ENCODE data around the gene HFE.

GRCh38 chr6:26059941-26060340, 27.3 kb upstream of the HFE start:
- TF ChIP-seq CTCF (CRISPR knock-in tag; IDR thresholded peaks at IDR 0.05) (no peak), ZNF280D (CRISPR knock-in tag; IDR thresholded peaks at IDR 0.05) (no peak), ZSCAN20 (CRISPR knock-in tag; IDR thresholded peaks at IDR 0.05; ENCODE audit: borderline replicate concordance) (no peak), SYNCRIP (IDR thresholded peaks at IDR 0.05; ENCODE audit: insufficient read depth, low read depth, low read length) (no peak)
